Measurements from ENCODE around the gene PMEL. TPM values are rescaled to one million over a fixed set of nuclear protein-coding genes. Genes with fewer than 3 reads are reported as not detected.
"Not testable (repeated sequence)": the region's sequence is repeated elsewhere in the genome, so short reads cannot be mapped to it uniquely, and the experiment has no call there.

The PMEL gene
- total RNA-seq, 1 donor, result 0.27 TPM

DNA sequence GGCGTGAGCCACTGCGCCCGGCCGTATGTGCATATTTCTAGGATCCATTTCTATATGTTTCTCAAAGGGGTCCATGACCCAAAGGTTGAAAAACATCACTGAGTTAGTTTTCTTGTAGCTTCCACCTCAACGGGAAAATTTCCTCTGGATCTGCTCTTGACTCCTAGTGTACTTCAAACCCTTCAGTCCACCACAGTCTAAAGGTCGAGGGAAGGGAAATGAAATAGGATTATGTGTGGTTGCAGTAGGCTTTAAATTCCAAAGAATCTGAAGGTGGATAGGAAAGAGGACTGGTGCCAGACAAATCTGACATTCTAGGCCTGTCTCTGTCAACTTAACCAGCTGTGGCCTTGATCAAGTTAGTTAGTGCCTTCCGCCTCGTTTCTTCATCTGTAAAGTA, 29.5 kb upstream of the PMEL start:
- DNase-seq (ENCODE audit: low read depth), result no peak
- TF ChIP-seq, protein P1, sequence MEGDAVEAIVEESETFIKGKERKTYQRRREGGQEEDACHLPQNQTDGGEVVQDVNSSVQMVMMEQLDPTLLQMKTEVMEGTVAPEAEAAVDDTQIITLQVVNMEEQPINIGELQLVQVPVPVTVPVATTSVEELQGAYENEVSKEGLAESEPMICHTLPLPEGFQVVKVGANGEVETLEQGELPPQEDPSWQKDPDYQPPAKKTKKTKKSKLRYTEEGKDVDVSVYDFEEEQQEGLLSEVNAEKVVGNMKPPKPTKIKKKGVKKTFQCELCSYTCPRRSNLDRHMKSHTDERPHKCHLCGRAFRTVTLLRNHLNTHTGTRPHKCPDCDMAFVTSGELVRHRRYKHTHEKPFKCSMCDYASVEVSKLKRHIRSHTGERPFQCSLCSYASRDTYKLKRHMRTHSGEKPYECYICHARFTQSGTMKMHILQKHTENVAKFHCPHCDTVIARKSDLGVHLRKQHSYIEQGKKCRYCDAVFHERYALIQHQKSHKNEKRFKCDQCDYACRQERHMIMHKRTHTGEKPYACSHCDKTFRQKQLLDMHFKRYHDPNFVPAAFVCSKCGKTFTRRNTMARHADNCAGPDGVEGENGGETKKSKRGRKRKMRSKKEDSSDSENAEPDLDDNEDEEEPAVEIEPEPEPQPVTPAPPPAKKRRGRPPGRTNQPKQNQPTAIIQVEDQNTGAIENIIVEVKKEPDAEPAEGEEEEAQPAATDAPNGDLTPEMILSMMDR (IDR thresholded peaks at IDR 0.05; ENCODE audit: insufficient read depth, low read length), result no peak
- no peak overlapping the region for H3K4me3 ChIP-seq (ENCODE audit: low read depth, low read length)

DNA sequence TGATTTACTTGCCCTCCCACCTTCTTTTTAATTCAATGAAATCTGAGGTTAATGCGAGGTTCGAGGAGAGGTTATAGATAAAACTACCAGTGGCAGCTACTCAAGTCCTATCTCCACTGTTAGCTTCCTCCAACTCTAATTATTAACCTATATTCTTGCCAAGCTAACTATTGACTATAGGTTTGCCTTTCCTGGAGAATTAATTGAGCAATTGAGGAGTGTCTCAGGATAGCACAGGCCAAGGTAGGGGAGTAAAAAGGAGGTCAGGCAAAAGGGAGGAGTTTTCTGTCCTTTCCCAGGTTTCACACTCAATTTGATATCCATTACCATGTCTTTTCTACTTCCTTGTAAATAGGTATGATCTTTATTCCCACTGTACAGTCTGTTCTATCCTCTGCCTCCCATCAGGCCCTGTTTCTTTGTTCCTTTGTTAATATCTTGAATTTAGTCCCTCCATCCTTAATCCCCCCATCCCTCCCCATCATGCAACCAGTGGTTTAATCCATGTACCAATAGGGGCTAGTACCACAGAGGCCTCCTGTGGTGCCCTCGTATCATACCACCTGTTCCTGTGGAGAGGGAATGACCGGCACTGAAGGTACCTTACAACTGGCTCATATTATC, 27.5 kb upstream of the PMEL start:
- DNase-seq (ENCODE audit: low read depth), result no peak
- no peak overlapping the region for H3K4me3 ChIP-seq (ENCODE audit: low read depth, low read length)
- TF ChIP-seq, protein P1 (IDR thresholded peaks at IDR 0.05; ENCODE audit: insufficient read depth, low read length), result no peak

DNA sequence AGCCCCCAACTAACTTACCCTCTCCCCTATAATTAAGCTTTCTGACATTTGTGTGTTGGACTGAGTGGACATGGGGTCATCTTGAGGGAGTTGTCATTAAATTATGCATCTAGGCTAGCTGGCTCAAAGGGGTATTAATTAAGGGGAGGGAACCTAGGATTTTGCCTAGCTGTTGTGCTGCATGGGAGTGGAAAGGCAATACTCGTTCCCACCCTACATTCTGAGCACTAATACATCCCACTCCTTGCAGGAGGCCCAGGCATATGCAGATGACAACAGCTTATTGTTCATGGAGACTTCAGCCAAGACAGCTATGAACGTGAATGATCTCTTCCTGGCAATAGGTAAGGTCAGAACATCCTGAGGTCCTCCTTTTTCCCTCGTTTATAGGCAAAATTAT, 25.3 kb upstream of the PMEL start:
- no peak overlapping the region for H3K4me3 ChIP-seq (ENCODE audit: low read depth, low read length)
- DNase-seq (ENCODE audit: low read depth), result no peak
- TF ChIP-seq, protein P1 (IDR thresholded peaks at IDR 0.05; ENCODE audit: insufficient read depth, low read length), result no peak

DNA sequence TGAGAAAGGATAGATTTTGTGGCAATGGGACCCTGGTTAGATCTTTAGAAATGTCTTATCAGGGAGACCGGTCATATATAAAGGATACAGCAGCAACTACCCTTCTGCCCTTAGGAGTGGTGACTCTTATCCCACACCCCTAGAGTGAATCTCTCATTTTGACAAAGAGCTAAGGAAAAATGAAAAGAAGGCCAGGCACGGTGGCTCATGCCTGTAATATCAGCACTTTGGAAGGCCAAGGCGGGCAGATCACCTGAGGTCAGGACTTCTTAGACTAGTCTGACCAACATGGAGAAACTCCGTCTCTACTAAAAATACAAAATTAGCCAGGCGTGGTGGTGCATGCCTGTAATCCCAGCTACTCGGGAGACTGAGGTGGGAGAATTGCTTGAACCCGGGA, 20.1 kb upstream of the PMEL start:
- not testable (repeated sequence) for H3K4me3 ChIP-seq (ENCODE audit: low read depth, low read length); DNase-seq (ENCODE audit: low read depth)

DNA sequence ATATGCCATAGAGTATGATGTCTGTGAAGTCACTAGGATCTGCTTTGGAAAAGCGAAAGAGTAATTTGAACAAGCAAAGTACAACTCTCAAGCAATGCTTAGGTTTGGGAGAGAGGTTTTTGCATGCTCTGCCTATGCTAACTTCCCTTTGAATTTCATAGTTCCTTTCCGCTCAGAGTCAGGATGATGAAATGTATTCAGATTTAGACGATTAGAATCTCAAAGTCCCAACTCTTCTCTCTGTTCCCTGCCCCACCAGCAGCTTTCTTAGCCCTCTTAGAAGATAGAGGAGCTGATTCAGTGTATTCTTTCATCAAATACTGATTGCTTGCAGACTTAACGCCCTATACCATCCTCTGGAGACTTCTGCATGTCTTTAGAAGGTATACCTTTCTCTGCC, 19.5 kb upstream of the PMEL start:
- DNase-seq (ENCODE audit: low read depth), result no peak
- TF ChIP-seq, protein P1 (IDR thresholded peaks at IDR 0.05; ENCODE audit: insufficient read depth, low read length), result no peak
- no peak overlapping the region for H3K4me3 ChIP-seq (ENCODE audit: low read depth, low read length)

DNA sequence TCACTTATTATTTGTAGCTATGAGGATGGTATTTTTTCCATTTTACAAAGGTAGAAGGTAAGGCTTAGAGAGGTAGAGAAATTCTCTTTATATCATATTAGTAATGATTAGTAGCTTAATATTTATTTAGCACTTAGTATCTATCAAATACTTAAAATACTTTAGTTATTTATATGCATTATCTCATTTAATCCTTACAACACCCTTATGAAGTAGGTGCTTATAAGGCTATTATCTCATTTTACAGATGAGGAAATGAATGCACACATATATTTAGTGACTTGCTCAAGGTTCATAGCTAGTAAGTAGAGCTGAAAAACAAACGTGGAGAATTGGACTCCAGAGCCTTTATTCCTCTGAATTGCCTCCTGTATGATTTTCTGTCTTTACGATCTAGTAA, 19.0 kb upstream of the PMEL start:
- H3K4me3 ChIP-seq (ENCODE audit: low read depth, low read length), result no peak overlapping the region
- DNase-seq (ENCODE audit: low read depth), result no peak
- TF ChIP-seq, protein P1 (IDR thresholded peaks at IDR 0.05; ENCODE audit: insufficient read depth, low read length), result no peak

DNA sequence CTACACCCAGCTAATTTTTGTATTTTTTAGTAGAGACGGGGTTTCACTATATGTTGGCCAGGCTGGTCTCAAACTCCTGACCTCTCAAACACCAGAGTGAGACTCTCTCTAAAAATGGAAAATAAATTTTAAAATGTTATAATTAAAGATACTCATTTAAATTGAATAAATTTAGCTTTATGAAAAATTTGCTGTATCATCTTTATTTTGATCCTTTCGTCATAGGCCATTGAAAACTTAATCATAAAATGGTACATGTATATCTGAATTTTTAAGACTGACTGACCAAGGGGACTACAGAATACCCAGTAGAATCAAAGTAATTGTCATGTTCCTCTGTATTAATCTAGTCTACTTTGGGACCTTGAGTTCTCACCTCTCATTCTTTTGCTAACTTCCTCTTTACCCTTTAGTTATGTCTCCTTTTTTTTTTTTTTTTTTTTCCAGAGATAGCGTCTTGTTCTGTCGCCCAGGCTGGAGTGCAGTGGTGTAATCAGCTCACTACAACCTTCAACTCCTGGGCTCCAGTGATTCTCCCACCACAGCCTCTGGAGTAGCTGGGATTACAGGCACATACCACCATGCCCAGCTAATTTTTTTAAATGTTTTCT, 17.5 kb upstream of the PMEL start:
- TF ChIP-seq, protein P1 (IDR thresholded peaks at IDR 0.05; ENCODE audit: insufficient read depth, low read length), result no peak
- no peak for DNase-seq (ENCODE audit: low read depth)
- H3K4me3 ChIP-seq (ENCODE audit: low read depth, low read length), result no peak overlapping the region

Data from fibroblast of the aortic adventitia (primary cell).